TTC549 (cell line): ENCODE measurements around the gene KCNH2.

Experiments used
- FAIRE-seq: peaks from 2 replicates; lab custom pipeline; 2012; peaks lifted over from hg19 to GRCh38; lab: Jason Lieb, UNC

The KCNH2 gene

GRCh38 chr7:151011097-151011409, 32.9 kb upstream of the KCNH2 start:
- no peak for FAIRE-seq

GRCh38 chr7:151010307-151011096, 32.4 kb upstream of the KCNH2 start:
- no peak for FAIRE-seq

- no peak for FAIRE-seq
Observed at GRCh38 chr7:151010037-151010306, 31.9 kb upstream of the KCNH2 start.

- no peak for FAIRE-seq
Observed at GRCh38 chr7:151009327-151010036, 31.4 kb upstream of the KCNH2 start.

- no peak for FAIRE-seq
Observed at GRCh38 chr7:151008511-151009323, 30.6 kb upstream of the KCNH2 start.

- no peak for FAIRE-seq
Observed at GRCh38 chr7:151008143-151008510, 30.0 kb upstream of the KCNH2 start.

- no peak for FAIRE-seq
Observed at GRCh38 chr7:151007469-151007898, 29.4 kb upstream of the KCNH2 start.

- FAIRE-seq = no peak
Observed at GRCh38 chr7:151006590-151007300, 28.6 kb upstream of the KCNH2 start.

- no peak for FAIRE-seq
Observed at GRCh38 chr7:151005566-151005965, 27.4 kb upstream of the KCNH2 start.

GRCh38 chr7:151003572-151003971, 25.5 kb upstream of the KCNH2 start:
- FAIRE-seq = no peak

GRCh38 chr7:151001546-151001945, 23.4 kb upstream of the KCNH2 start:
- no peak for FAIRE-seq

GRCh38 chr7:151000897-151001495, 22.9 kb upstream of the KCNH2 start:
- no peak for FAIRE-seq

- FAIRE-seq = no peak
Observed at GRCh38 chr7:150999497-151000230, 21.5 kb upstream of the KCNH2 start.

GRCh38 chr7:150999001-150999400, 20.9 kb upstream of the KCNH2 start:
- no peak for FAIRE-seq

GRCh38 chr7:150998341-150998740, 20.2 kb upstream of the KCNH2 start:
- FAIRE-seq = no peak

GRCh38 chr7:150997817-150998216, 19.7 kb upstream of the KCNH2 start:
- no peak for FAIRE-seq

GRCh38 chr7:150997075-150997511, 19.0 kb upstream of the KCNH2 start:
- FAIRE-seq = no peak

- FAIRE-seq = no peak
Observed at GRCh38 chr7:150996376-150997074, 18.4 kb upstream of the KCNH2 start.

GRCh38 chr7:150994838-150995510, 16.9 kb upstream of the KCNH2 start:
- FAIRE-seq = no peak

GRCh38 chr7:150994141-150994837, 16.2 kb upstream of the KCNH2 start:
- FAIRE-seq = no peak
